Upper lobe of left lung (tissue), 6 donors: ENCODE measurements around the gene ZW10. TPM values are rescaled to one million over a fixed set of nuclear protein-coding genes. Genes with fewer than 3 reads are reported as not detected.
A peak's percentile ranks its signal among the peaks of the same experiment; 100 is the strongest.
"Not testable (repeated sequence)": the region's sequence is repeated elsewhere in the genome, so short reads cannot be mapped to it uniquely, and the experiment has no call there.

Experiments used
- ATAC-seq, 2 donors: fragments of 200-7000 bp; cut with Tn5 transposase; one replicate each; pipeline ENCODE4 v1.9.1; 2022; ENCODE audit warnings: mild to moderate bottlenecking in 2 of 2, moderate library complexity in 2 of 2; ENCODE audit not compliant: low FRiP score in 2 of 2
- DNase-seq, 2 donors: peaks; one replicate each; pipeline ENCODE4 v3.0.0-alpha.2; 2019 to 2020
- H3K27ac ChIP-seq, 4 donors: fragments of 200-600 bp; sonication (generic); one replicate each; pipeline ENCODE4 v1.5.1; 2016 to 2019
- H3K27me3 ChIP-seq, 4 donors: fragments of 200-600 bp; sonication (generic); one replicate each; pipeline ENCODE4 v1.5.1; 2017 to 2019
- H3K36me3 ChIP-seq, 4 donors: fragments of 200-600 bp; sonication (generic); one replicate each; pipeline ENCODE4 v1.5.1; 2016 to 2019
- H3K4me1 ChIP-seq, 4 donors: fragments of 200-600 bp; sonication (generic); one replicate each; pipeline ENCODE4 v1.5.1; 2018 to 2019
- H3K4me3 ChIP-seq, 4 donors: fragments of 200-600 bp; sonication (generic); one replicate each; pipeline ENCODE4 v1.5.1; 2017 to 2019; ENCODE audit warnings: mild to moderate bottlenecking in 2 of 4, moderate library complexity in 1 of 4
- H3K9me3 ChIP-seq, 4 donors: fragments of 200-600 bp; sonication (generic); one replicate each; pipeline ENCODE4 v1.5.1; 2018 to 2019
- CTCF ChIP-seq, 6 experiments: fragments of 450-650 bp in 4 of 6; fragments of 200-600 bp in 2 of 6; sonication (generic) in 2 of 6; IDR thresholded peaks; one replicate each; pipeline ENCODE4 v1.5.1; 2016 to 2019; ENCODE audit warnings: antibody characterized with exemption in 6 of 6
- EP300 ChIP-seq, 4 donors: sonication (generic); formaldehyde crosslinking; IDR thresholded peaks; one replicate each; pipeline ENCODE4 v1.5.1; 2017; ENCODE audit warnings: antibody characterized with exemption in 4 of 4, control low read depth in 2 of 4
- POLR2A ChIP-seq, 4 donors: fragments of 450-650 bp; IDR thresholded peaks; one replicate each; pipeline ENCODE4 v1.5.1; 2016 to 2017; ENCODE audit warnings: antibody characterized with exemption in 4 of 4, mild to moderate bottlenecking in 2 of 4
- POLR2AphosphoS5 ChIP-seq, 2 donors: sonication (generic); formaldehyde crosslinking; IDR thresholded peaks; one replicate each; pipeline ENCODE4 v1.5.1; 2017; ENCODE audit warnings: antibody characterized with exemption in 2 of 2
- WGBS, 2 donors: methylation state at CpG; one replicate each; pipeline ENCODE4 v1.1.5; 2017 to 2018; 5-methylcytosine and 5-hydroxymethylcytosine counted together
- total RNA-seq, 6 donors: library from RNA; depleted of rRNA in 4 of 6; stranded (reverse); fragments of >200 nt in 4 of 6; gene quantifications; one replicate each; pipeline versions ENCODE4 v1.1.0 to v1.2.1, GENCODE V29; 2016 to 2021
- donor health status: DM: no; HTN: no; CAD: no; lungs with moderate emphysema.
- donor health status: DM: no; HTN: yes; CAD: no; lungs with severe emphysema.

Gene ZW10
- total RNA-seq, 6 donors from 2014 or later, result 6.7 to 13.8 (median 9.8) TPM

DNA sequence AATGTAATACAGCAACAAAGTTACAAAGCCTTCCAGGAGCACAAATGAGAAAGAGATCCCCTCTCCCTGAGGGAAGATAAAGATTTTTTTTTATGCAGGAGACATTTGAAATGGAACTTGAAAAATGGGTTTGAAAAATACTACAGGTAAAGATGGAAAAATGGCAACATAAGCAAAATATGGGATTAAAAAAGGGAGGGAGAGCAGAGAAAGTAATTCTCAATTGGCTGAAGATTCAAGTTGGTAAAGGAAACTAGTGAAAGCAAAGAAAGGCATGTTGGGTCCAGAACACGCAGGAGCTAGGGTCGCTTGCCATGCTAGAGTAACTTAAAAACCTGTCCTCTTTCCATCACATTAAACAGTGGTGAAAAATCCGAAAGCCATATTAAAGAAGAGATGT is 1.5 kb downstream of the ZW10 start:
- Histone ChIP-seq H3K27me3 (no peaks in the 10 kb centered on the region), H3K36me3 (peaks cover 0 to 29% (median 3%) of the 10 kb centered on the region in 4 donors), H3K4me3 (peak overlapping the region in 2 of 4 donors; percentile 79 to 92), H3K9me3 (no peaks in the 10 kb centered on the region), H3K27ac (no peak overlapping the region), H3K4me1 (peaks cover 11 to 14% (median 13%) of the 10 kb centered on the region in 4 donors)
- DNase-seq (no peak), ATAC-seq (no peak)
- 80 to 95% methylated on average over 3 of the region's 3 CpGs for WGBS, 2 donors
- TF ChIP-seq EP300 (IDR thresholded peaks at IDR 0.05) (no peak), POLR2A (IDR thresholded peaks at IDR 0.05) (no peak), CTCF (IDR thresholded peaks at IDR 0.05) (no peak), POLR2AphosphoS5 (IDR thresholded peaks at IDR 0.05) (no peak)

DNA sequence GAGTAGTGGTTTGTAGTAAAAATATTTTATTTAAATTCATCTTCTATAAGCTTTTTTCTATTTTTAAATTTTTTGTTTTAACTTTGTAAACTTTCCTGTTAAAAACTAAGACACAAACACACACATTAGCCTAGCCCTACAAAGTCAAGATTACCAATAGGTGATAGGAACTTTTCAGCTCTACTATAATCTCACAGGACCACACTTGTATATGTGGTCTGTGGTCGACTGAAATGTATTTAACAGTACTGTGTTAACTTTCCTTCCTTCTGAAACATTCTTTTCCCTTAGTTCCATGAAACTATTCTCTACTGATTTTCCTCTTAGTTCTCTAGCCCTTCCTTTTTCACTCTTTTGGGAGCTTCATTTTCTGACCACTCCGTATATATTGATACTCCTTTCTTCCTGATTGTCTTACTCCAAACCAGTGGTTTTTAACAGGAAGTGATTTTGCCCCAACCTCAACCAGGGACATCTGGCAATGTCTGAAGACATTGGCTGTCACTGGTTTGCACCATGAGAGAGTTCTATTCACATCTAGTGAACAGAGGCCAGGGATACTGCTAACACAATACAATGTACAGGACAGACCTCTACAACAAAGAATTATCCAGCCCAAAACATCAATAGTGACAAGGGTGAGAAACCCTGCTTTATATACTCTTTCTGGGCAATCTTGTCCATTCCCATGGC is 8.8 kb downstream of the ZW10 start:
- no peak overlapping the region for H3K4me3 ChIP-seq
- WGBS, 2 donors, result 80 to 83% methylated on average over 2 of the region's 2 CpGs
- no peak overlapping the region for H3K27ac ChIP-seq
- no peaks in the 10 kb centered on the region for H3K4me1 ChIP-seq
- H3K9me3 ChIP-seq, result no peaks in the 10 kb centered on the region
- TF ChIP-seq POLR2AphosphoS5 (IDR thresholded peaks at IDR 0.05) (no peak), POLR2A (IDR thresholded peaks at IDR 0.05) (no peak), CTCF (IDR thresholded peaks at IDR 0.05) (no peak), EP300 (IDR thresholded peaks at IDR 0.05) (no peak)
- no peak for ATAC-seq
- no peaks in the 10 kb centered on the region for H3K27me3 ChIP-seq
- DNase-seq, result no peak
- peaks cover 5 to 58% (median 9%) of the 10 kb centered on the region in 4 donors for H3K36me3 ChIP-seq

DNA sequence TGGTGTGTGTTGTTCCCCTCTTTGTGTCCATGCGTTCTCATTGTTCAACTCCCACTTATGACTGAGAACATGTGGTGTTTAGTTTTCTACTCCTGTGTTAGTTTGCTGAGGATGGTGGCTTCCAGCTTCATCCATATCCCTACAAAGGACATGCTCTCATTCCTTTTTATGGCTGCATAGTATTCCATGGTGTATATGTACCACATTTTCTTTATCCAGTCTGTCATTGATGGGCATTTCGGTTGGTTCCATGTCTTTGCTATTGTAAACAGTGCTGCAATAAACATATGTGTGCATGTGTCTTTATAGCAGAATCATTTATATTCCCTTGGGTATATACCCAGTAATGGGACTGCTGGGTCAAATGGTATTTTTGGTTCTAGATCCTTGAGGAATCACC is 10.5 kb downstream of the ZW10 start:
- peaks cover 2 to 66% (median 22%) of the 10 kb centered on the region in 4 donors for H3K36me3 ChIP-seq
- WGBS, 2 donors, result 93 to 98% methylated on average over 2 of the region's 2 CpGs
- not testable (repeated sequence) for ATAC-seq

GRCh38 chr11:113760241-113760640 is 13.3 kb downstream of the ZW10 start:
- H3K36me3 ChIP-seq, result peaks cover 6 to 71% (median 36%) of the 10 kb centered on the region in 4 donors
- no peaks in the 10 kb centered on the region for H3K9me3 ChIP-seq
- DNase-seq (no peak), ATAC-seq (no peak)
- no peaks in the 10 kb centered on the region for H3K4me1 ChIP-seq
- H3K4me3 ChIP-seq, result no peak overlapping the region
- no peak overlapping the region for H3K27ac ChIP-seq
- TF ChIP-seq CTCF (IDR thresholded peaks at IDR 0.05) (no peak), EP300 (IDR thresholded peaks at IDR 0.05) (no peak), POLR2A (IDR thresholded peaks at IDR 0.05) (no peak), POLR2AphosphoS5 (IDR thresholded peaks at IDR 0.05) (no peak)
- WGBS, 2 donors, result 94 to 96% methylated on average over 3 of the region's 3 CpGs
- H3K27me3 ChIP-seq, result no peaks in the 10 kb centered on the region

More for the DNA sequence above, 10.5 kb downstream of the ZW10 start:
- DNase-seq, H3K4me1 ChIP-seq, H3K27ac ChIP-seq, H3K9me3 ChIP-seq, H3K27me3 ChIP-seq, H3K4me3 ChIP-seq: not testable (repeated sequence)

- TF ChIP-seq POLR2AphosphoS5 (IDR thresholded peaks at IDR 0.05) (no peak), EP300 (IDR thresholded peaks at IDR 0.05) (no peak), POLR2A (IDR thresholded peaks at IDR 0.05) (no peak), CTCF (IDR thresholded peaks at IDR 0.05) (no peak)
- Histone ChIP-seq H3K27me3 (no peaks in the 10 kb centered on the region), H3K27ac (no peak overlapping the region), H3K4me3 (no peak overlapping the region), H3K4me1 (no peaks in the 10 kb centered on the region), H3K36me3 (peaks cover 5 to 63% (median 31%) of the 10 kb centered on the region in 4 donors), H3K9me3 (no peaks in the 10 kb centered on the region)
- ATAC-seq (no peak), DNase-seq (no peak)
- 96 to 97% methylated on average over 3 of the region's 3 CpGs for WGBS, 2 donors
These were observed 20.6 kb downstream of the ZW10 start for GRCh38 chr11:113752932-113753331.
